ENCODE measurements around the gene ATP11A. TPM values are rescaled to one million over a fixed set of nuclear protein-coding genes. Genes with fewer than 3 reads are reported as not detected.

The ATP11A gene
- total RNA-seq, 1 experiment from 2014 or later, result 3.7 TPM

DNA sequence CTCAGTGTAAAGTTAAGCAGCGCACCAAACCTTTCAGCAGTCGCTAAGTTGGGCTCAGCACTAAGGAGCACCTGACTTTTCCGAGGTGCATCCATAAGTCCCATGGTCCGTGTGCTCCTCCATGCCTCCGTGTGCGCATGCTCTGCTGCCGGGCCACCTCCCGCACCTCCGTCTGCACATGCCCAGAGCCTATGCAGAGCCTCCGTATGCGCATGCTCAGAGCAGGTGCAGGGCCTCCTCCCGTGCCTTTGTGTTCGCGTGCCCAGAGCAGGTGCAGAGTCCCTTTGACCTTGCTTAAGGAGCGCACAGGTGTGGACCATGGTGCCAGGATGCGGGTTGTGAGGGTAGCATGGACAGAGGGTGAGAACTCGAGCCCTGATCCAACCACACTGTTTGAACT is 46.0 kb downstream of the ATP11A start:
- Histone ChIP-seq H3K36me3 (no peaks in the 10 kb centered on the region), H3K4me1 (replicated peaks) (peaks cover 7% of the 10 kb centered on the region), H3K9me3 (replicated peaks) (no peaks in the 10 kb centered on the region), H3K27me3 (replicated peaks) (no peaks in the 10 kb centered on the region), H3K27ac (no peak overlapping the region), H3K4me3 (no peak overlapping the region)
- DNase-seq (ENCODE audit: low read depth in 1 of 2, low spot score in 2 of 2), result no peak

DNA sequence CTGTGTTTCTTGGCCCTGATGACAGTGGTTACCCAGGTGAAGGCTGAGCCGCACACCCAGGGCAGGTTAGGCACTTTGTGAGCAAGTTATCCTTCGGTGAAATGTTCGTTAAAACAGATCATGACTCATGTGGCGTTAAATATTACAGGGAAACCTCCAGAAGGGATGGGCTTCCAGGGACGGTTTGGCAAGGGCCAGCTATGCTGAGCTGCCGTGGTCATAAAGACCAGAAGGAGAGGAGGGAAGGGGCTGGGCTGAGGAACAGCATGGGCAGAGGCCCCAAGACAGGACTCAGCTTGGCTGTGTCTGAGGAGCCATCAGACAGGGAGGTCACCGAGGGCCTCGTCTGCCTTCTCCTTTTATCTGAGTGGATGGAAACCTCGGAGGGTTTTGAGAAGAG is 47.5 kb downstream of the ATP11A start:
- no peaks in the 10 kb centered on the region for H3K27me3 ChIP-seq (replicated peaks)
- no peak for DNase-seq (ENCODE audit: low read depth in 1 of 2, low spot score in 2 of 2)
- no peak overlapping the region for H3K4me3 ChIP-seq
- no peak overlapping the region for H3K27ac ChIP-seq
- H3K36me3 ChIP-seq, result no peaks in the 10 kb centered on the region
- no peaks in the 10 kb centered on the region for H3K9me3 ChIP-seq (replicated peaks)
- peaks cover 19% of the 10 kb centered on the region for H3K4me1 ChIP-seq (replicated peaks)

DNA sequence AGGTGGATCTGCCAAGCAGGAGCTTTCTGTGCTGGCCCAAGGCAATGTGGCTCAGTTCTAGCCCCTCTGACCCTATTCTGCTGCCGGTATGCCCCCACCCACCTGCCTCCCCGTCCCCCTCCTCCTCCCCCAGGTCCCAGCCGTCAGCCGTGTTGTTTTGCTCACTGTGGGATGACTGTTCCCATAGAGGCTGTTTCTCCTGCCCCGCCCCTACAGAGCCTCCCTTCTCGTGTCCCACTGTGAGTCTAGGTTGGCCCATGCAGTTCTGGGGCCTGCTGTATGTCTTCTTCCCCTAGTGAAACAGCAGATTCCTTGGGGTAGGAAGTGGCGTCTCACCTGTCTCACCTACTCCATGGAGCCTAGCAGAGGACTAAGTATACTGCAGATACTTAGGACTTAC is 48.8 kb downstream of the ATP11A start:
- Histone ChIP-seq H3K9me3 (replicated peaks) (no peaks in the 10 kb centered on the region), H3K36me3 (no peaks in the 10 kb centered on the region), H3K27ac (no peak overlapping the region), H3K27me3 (replicated peaks) (no peaks in the 10 kb centered on the region), H3K4me3 (no peak overlapping the region), H3K4me1 (replicated peaks) (peaks cover 19% of the 10 kb centered on the region)
- DNase-seq (ENCODE audit: low read depth in 1 of 2, low spot score in 2 of 2), result no peak

DNA sequence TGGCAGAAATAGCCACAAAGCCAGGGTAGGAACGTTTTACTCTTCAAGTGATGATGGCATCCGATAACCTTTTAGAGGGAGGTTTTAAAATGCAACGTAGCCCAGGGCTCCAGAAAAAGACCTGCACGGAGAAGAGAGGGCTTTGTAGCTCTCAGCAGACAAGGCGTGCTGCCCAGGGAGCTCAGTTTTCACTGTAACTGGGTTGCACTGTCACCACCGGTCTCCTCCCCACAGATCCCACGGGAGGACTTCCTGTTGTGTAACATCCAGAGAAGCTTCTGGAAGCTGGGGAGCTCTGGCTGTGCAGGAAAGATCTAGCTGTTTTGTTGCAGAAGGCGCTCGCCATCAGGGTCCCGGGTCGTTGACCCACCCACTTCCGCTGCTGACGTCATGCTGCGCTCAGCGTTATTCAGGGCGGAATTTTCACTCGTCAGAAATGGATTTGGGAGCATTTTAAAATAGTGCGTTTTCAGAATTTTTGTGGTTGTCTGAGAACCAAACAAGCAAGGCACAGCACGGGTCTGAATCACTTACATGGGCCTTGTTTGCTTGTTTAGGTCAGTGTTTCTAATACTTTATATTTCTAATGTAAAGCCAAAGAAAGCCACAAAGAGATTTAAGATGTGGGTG is 50.8 kb downstream of the ATP11A start:
- Histone ChIP-seq H3K9me3 (replicated peaks) (no peaks in the 10 kb centered on the region), H3K4me3 (no peak overlapping the region), H3K27ac (peak overlapping the region; percentile 53), H3K27me3 (replicated peaks) (no peaks in the 10 kb centered on the region), H3K36me3 (no peaks in the 10 kb centered on the region), H3K4me1 (replicated peaks) (peaks cover 24% of the 10 kb centered on the region)
- peak; percentile 82 to 85 for DNase-seq (ENCODE audit: low read depth in 1 of 2, low spot score in 2 of 2)

DNA sequence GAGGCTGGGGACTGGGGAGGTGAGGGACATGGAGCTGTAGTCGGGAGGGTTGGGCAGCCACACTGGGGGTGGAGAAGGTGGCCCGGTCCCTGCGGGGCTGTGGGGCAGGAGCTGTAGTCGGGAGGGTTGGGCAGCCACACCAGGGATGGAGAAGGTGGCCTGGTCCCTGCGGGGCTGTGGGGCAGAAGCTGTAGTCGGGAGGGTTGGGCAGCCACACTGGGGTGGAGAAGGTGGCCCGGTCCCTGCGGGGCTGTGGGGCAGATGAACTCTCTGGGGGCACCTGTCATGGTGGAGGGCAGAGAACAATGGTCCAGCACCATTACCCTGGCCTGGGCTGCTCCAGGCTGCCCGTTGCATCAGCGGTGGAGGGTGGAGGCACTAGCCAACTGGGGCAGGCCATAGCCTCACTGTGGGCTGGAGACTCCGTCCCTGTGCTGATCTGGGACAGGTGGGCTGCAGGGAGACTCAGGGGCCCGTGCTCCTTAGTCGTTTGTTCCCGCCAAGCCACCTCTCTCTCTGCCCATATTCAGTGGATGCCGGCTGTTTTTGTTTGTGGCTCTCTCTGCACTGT is 51.4 kb downstream of the ATP11A start:
- Histone ChIP-seq H3K9me3 (replicated peaks) (no peaks in the 10 kb centered on the region), H3K4me3 (no peak overlapping the region), H3K4me1 (replicated peaks) (peaks cover 24% of the 10 kb centered on the region), H3K27ac (peak overlapping the region; percentile 53), H3K36me3 (no peaks in the 10 kb centered on the region), H3K27me3 (replicated peaks) (no peaks in the 10 kb centered on the region)
- DNase-seq (ENCODE audit: low read depth in 1 of 2, low spot score in 2 of 2), result peak in 1 of 2 experiments; percentile 14

DNA sequence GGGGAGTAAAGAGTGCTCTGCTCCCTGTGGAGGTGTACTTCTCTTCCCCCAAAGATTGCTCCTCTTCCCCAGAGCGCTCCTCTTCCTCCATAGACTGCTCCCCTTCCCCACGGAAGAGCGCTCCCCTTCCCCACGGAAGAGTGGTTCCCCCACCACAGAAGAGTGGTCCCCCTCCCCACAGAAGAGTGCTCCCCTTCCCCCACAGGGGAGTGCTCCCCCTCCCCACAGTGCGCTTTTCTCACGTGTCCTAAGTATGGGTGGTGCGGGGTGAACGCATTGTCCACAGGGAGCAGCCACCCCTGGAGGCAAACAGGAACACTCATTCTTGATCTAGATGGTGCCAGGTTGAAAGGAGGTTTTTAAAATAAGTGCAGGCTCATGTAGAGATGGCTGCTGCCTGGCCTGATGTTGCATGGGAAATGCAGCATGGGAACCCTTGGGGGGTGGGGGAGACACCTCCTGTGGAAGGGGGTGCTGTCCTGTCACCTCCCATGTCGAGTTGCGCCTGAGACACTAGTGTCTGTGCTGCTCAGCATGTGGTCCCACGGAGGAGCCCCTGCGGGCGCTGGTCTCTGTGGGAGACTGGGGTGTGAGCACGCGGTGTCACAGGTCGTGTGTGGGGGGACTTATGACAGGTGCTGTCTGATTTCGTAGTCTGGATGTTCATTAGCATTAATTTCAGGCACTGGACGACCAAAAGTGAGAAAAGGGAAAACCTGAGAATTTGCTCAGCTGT is 52.2 kb downstream of the ATP11A start:
- Histone ChIP-seq H3K36me3 (no peaks in the 10 kb centered on the region), H3K27me3 (replicated peaks) (no peaks in the 10 kb centered on the region), H3K27ac (no peak overlapping the region), H3K4me3 (no peak overlapping the region), H3K4me1 (replicated peaks) (peaks cover 24% of the 10 kb centered on the region), H3K9me3 (replicated peaks) (no peaks in the 10 kb centered on the region)
- no peak for DNase-seq (ENCODE audit: low read depth in 1 of 2, low spot score in 2 of 2)

- H3K4me1 ChIP-seq (replicated peaks), result peaks cover 24% of the 10 kb centered on the region
- no peaks in the 10 kb centered on the region for H3K9me3 ChIP-seq (replicated peaks)
- H3K4me3 ChIP-seq, result no peak overlapping the region
- no peaks in the 10 kb centered on the region for H3K27me3 ChIP-seq (replicated peaks)
- no peak for DNase-seq (ENCODE audit: low read depth in 1 of 2, low spot score in 2 of 2)
- H3K27ac ChIP-seq, result no peak overlapping the region
- H3K36me3 ChIP-seq, result no peaks in the 10 kb centered on the region
These were observed 52.7 kb downstream of the ATP11A start for GRCh38 chr13:112742583-112742982.

DNA sequence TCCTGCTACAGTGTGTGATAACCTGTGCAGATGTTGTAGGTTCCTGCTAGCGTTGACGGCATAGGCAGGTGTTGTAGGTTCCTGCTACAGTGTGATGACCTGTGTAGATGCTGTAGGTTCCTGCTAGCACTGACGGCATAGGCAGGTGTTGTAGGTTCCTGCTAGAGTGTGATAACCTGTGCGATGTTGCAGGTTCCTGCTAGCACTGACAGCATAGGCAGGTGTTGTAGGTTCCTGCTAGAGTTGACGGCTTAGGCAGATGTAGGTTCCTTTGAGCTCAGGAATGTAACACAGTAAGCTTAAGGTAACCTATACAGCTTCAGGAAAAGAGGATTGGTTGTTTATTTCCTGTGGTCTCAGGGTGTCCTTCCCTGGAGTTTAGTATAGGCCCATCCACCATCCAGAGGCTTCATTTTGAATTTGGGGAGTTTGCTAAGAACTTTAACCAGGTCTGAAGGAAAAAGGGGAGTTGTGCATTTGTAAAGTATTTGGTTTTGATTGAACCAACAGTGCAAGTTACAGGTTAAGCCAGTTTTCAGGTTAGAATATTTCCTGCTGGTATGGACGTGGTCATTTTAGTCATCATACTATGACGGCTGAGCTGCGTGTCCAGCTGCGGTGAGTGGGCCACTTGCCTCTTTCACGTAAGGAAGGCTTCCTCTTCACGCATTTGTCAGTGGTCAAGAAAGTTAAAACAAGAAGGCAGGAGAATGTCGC is 53.8 kb downstream of the ATP11A start:
- Histone ChIP-seq H3K27ac (no peak overlapping the region), H3K9me3 (replicated peaks) (no peaks in the 10 kb centered on the region), H3K4me1 (replicated peaks) (peaks cover 24% of the 10 kb centered on the region), H3K36me3 (no peaks in the 10 kb centered on the region), H3K27me3 (replicated peaks) (no peaks in the 10 kb centered on the region), H3K4me3 (no peak overlapping the region)
- no peak for DNase-seq (ENCODE audit: low read depth in 1 of 2, low spot score in 2 of 2)

DNA sequence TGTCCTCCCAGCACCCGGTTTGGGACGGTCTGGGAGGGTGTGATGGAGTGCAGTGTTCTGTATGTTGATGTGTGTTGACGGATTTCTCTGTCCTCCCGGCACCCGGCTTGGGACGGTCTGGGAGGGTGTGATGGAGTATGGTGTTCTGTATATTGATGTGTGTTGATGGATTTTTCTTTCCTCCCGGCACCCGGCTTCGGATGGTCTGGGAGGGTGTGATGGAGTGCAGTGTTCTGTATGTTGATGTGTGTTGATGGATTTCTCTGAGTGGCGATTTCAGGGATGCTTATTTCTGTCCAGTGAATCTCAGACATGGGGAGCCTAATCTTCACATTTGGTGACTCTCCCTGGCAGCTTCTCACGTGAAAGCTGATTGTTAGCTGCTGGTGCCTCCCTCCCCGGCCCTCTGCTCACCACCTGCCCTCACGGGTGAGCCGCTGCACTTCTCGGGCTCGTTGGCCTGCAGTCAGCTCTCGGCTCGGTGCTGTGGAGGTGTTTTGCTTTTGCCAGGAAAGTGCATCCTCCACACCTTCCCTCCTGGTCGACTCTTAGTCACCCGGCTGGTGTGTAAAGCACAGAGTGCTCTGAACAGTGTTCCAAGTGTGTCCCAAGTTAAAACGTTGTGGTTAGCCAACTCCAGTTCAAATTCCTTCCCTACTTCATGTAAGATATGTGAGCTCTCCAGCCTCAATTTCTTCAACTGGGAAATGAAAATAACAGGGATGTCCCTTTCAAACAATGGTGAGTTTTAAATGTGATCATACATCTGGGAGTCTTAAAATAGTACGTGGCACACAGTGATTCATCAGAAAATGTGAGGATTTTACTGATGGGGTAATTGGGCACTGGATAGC is 54.6 kb downstream of the ATP11A start:
- no peaks in the 10 kb centered on the region for H3K27me3 ChIP-seq (replicated peaks)
- no peak overlapping the region for H3K27ac ChIP-seq
- no peak for DNase-seq (ENCODE audit: low read depth in 1 of 2, low spot score in 2 of 2)
- no peaks in the 10 kb centered on the region for H3K36me3 ChIP-seq
- no peaks in the 10 kb centered on the region for H3K9me3 ChIP-seq (replicated peaks)
- peaks cover 24% of the 10 kb centered on the region for H3K4me1 ChIP-seq (replicated peaks)
- H3K4me3 ChIP-seq, result no peak overlapping the region

DNA sequence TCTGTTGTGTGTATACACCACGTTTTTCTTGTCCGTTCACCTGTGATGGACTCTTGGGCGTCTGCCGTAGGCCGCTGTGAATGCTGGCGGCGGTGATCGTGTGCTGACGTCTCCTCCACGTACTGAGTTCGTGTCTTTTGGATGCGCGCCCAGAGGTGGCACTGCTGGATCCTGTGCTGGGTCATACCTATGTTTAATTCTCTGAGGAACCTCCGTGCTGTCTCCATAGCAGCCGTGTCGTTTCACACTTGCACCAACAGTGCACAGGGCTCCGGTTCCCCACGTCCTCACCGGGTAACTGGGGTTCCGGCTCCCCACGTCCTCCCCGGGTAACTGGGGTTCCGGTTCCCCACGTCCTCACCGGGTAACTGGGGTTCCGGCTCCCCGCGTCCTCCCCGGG is 56.2 kb downstream of the ATP11A start:
- Histone ChIP-seq H3K4me3 (no peak overlapping the region), H3K9me3 (replicated peaks) (no peaks in the 10 kb centered on the region), H3K27me3 (replicated peaks) (no peaks in the 10 kb centered on the region), H3K27ac (no peak overlapping the region), H3K36me3 (no peaks in the 10 kb centered on the region), H3K4me1 (replicated peaks) (peaks cover 14% of the 10 kb centered on the region)
- no peak for DNase-seq (ENCODE audit: low read depth in 1 of 2, low spot score in 2 of 2)

DNA sequence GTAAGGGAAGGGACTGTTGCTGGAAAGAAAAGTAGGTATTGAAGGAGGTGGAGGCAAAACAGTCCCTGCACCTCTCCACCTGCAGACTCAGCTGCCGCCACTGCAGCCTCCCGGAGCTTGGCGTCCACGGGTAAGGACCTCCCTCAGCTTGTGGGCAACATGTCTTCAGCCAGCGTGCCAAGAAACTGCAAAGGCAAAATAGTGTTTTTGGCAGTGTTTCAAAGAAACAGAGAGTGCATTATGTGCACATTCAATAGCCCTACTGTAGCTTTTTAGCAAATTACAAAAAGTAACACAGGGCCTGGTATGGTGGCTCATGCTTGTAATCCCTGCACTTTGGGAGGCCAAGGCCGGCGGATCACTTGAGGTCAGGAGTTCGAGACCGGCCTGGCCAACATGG is 57.4 kb downstream of the ATP11A start:
- Histone ChIP-seq H3K4me3 (no peak overlapping the region), H3K9me3 (replicated peaks) (no peaks in the 10 kb centered on the region), H3K27ac (no peak overlapping the region), H3K36me3 (no peaks in the 10 kb centered on the region), H3K27me3 (replicated peaks) (no peaks in the 10 kb centered on the region), H3K4me1 (replicated peaks) (peaks cover 4% of the 10 kb centered on the region; the same call in 1 of the 2 replicates)
- no peak for DNase-seq (ENCODE audit: low read depth in 1 of 2, low spot score in 2 of 2)

GRCh38 chr13:112748947-112749735 is 59.3 kb downstream of the ATP11A start:
- Histone ChIP-seq H3K27me3 (replicated peaks) (no peaks in the 10 kb centered on the region), H3K27ac (no peak overlapping the region), H3K4me3 (no peak overlapping the region), H3K4me1 (replicated peaks) (peaks cover 4% of the 10 kb centered on the region; the same call in 1 of the 2 replicates), H3K9me3 (replicated peaks) (no peaks in the 10 kb centered on the region), H3K36me3 (no peaks in the 10 kb centered on the region)
- DNase-seq (ENCODE audit: low read depth in 1 of 2, low spot score in 2 of 2), result no peak

DNA sequence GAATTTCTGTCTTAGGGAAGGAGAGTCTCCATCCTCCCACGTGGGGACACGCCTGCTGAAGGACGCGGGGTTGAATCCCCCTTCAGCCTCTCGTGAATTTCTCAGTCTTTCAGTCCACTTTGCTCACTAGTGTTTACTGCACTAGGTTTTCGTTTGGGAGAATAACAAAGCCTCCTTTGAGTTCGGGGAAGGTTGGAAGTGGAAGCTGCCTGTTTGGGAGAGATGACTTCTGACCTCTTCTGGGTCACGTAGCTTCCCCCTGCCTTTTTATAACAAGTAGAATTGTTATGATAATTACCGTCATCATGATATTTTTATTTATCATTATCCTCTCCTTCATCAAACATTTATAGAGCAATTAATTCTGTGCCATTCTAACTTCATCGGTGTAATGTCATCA is 60.7 kb downstream of the ATP11A start:
- Histone ChIP-seq H3K4me3 (no peak overlapping the region), H3K27me3 (replicated peaks) (no peaks in the 10 kb centered on the region), H3K4me1 (replicated peaks) (no peaks in the 10 kb centered on the region), H3K36me3 (no peaks in the 10 kb centered on the region), H3K27ac (no peak overlapping the region), H3K9me3 (replicated peaks) (no peaks in the 10 kb centered on the region)
- no peak for DNase-seq (ENCODE audit: low read depth in 1 of 2, low spot score in 2 of 2)

Measured in SJSA1 (cell line).